Caco-2 (cell line): ENCODE measurements around the gene TBX3. TPM values are rescaled to one million over a fixed set of nuclear protein-coding genes. Genes with fewer than 3 reads are reported as not detected.

Experiments used
- BruUV-seq: library from RNA; stranded (reverse); fragments of 400-500 nt; replicated peaks from 2 replicates; lab custom pipeline; 2021; lab: Mats Ljungman, UMichigan
- CTCF ChIA-PET: fragments of 300-600 bp; sonication (Branson Sonifier 250); formaldehyde crosslinking; loops from one replicate; lab custom pipeline; 2022; ENCODE audit warnings: antibody characterized with exemption; lab: Charles Lee
- POLR2A ChIA-PET: fragments of 300-600 bp; sonication (Branson Sonifier 250); formaldehyde crosslinking; loops from one replicate; lab custom pipeline; 2022; ENCODE audit warnings: antibody characterized with exemption; lab: Charles Lee
- DNase-seq, 2 experiments: peaks; one replicate each; pipeline versions ENCODE4 v3.0.0 to v3.0.0-alpha.2; 2020 to 2022
- H3K27me3 ChIP-seq: replicated peaks from 2 replicates; pipeline ENCODE4 v1.6.0; 2011; ENCODE audit warnings: low read length; ENCODE audit not compliant: control insufficient read depth, insufficient read depth
- H3K36me3 ChIP-seq: 2 replicates; pipeline ENCODE4 v1.5.1; 2011; ENCODE audit warnings: low read length; ENCODE audit not compliant: control insufficient read depth, insufficient read depth
- H3K4me1 ChIP-seq: fragments of 250-450 bp; sonication (Bioruptor Pico); 2 replicates; pipeline ENCODE4 v1.5.1; 2020; ENCODE audit warnings: mild to moderate bottlenecking
- H3K4me3 ChIP-seq: 2 replicates; pipeline ENCODE4 v1.5.1; 2011; ENCODE audit warnings: low read depth, mild to moderate bottlenecking, control low read depth, low read length
- H3K9me3 ChIP-seq: fragments of 250-450 bp; sonication (Bioruptor Pico); 2 replicates; pipeline ENCODE4 v1.5.1; 2020; ENCODE audit warnings: mild to moderate bottlenecking, moderate library complexity
- H3K27ac Mint-ChIP-seq: one replicate; pipeline ENCODE4 v1.8.0; 2022; ENCODE audit warnings: mixed read lengths; ENCODE audit not compliant: unreplicated experiment
- H3K27me3 Mint-ChIP-seq: one replicate; pipeline ENCODE4 v1.8.0; 2022; ENCODE audit warnings: mixed read lengths; ENCODE audit not compliant: insufficient read depth, unreplicated experiment
- H3K36me3 Mint-ChIP-seq: one replicate; pipeline ENCODE4 v1.8.0; 2022; ENCODE audit warnings: mild to moderate bottlenecking, mixed read lengths; ENCODE audit not compliant: insufficient read depth, unreplicated experiment
- H3K4me1 Mint-ChIP-seq: one replicate; pipeline ENCODE4 v1.8.0; 2022; ENCODE audit warnings: low read depth, mixed read lengths; ENCODE audit not compliant: unreplicated experiment
- H3K4me3 Mint-ChIP-seq: one replicate; pipeline ENCODE4 v1.8.0; 2022; ENCODE audit warnings: mild to moderate bottlenecking, moderate library complexity, mixed read lengths; ENCODE audit not compliant: unreplicated experiment
- H3K9me3 Mint-ChIP-seq: one replicate; pipeline ENCODE4 v1.8.0; 2022; ENCODE audit warnings: mixed read lengths; ENCODE audit not compliant: unreplicated experiment
- CTCF ChIP-seq, 2 experiments: fragments of 200-600 bp in 1 of 2; IDR thresholded peaks; 1 replicate in 1 of 2; 2 replicates in 1 of 2; pipeline versions ENCODE4 v1.5.1 to v1.8.0; 2011 to 2022; ENCODE audit warnings: antibody characterized with exemption in 1 of 2, control low read depth in 1 of 2, inconsistent platforms in 1 of 2, low read depth in 1 of 2, low read length in 1 of 2, mild to moderate bottlenecking in 1 of 2, moderate library complexity in 1 of 2; ENCODE audit not compliant: insufficient read depth in 1 of 2, severe bottlenecking in 1 of 2, unreplicated experiment in 1 of 2
- intact Hi-C: fragments of 100-400 bp; cut with micrococcal nuclease; formaldehyde crosslinking; loops from one replicate; pipeline ENCODE4 v1.10.0; 2022; ENCODE audit not compliant: unreplicated experiment
- total RNA-seq: library from RNA; stranded (reverse); gene quantifications from 2 replicates; pipeline ENCODE4 v1.2.3, GENCODE V29; 2022

TBX3 gene
- total RNA-seq, 1 experiment from 2014 or later: 47.2 TPM

- H3K27me3 Mint-ChIP-seq: no peaks in the 10 kb centered on the region
Measured at GRCh38 chr12:114684870-114685273, 897 bp upstream of the TBX3 start.

GRCh38 chr12:114683709-114684097, 272 bp downstream of the TBX3 start:
- no peaks in the 10 kb centered on the region for H3K27me3 ChIP-seq
- H3K4me1 ChIP-seq: peaks cover 25% of the 10 kb centered on the region
- no peaks in the 10 kb centered on the region for H3K36me3 ChIP-seq
- H3K4me1 Mint-ChIP-seq: peaks cover 23% of the 10 kb centered on the region
- no peaks in the 10 kb centered on the region for H3K27me3 Mint-ChIP-seq
- no peak for DNase-seq
- peak overlapping the region; percentile 90 for H3K4me3 Mint-ChIP-seq
- no TSS peak for BruUV-seq
- peaks cover 56% of the 10 kb centered on the region for H3K36me3 Mint-ChIP-seq
- intact Hi-C loops: loop anchor here (1.0 to 10.0 kb wide), 7 partner anchors 20 to 477 kb away; no protein-coding TSS in a partner anchor
- ChIA-PET POLR2A (interaction anchor here (0.5 to 2.3 kb wide), 21 partner anchors 10 to 707 kb away, joined by 3 to 62 read pairs (median 5); no protein-coding TSS in a partner anchor), CTCF (interaction anchor here (0.6 to 2.3 kb wide), 27 partner anchors 11 to 1070 kb away, joined by 3 to 52 read pairs (median 5); no protein-coding TSS in a partner anchor)
- peak overlapping the region; percentile 64 for H3K4me3 ChIP-seq
- H3K9me3 ChIP-seq: no peaks in the 10 kb centered on the region
- H3K9me3 Mint-ChIP-seq: no peaks in the 10 kb centered on the region
- peak overlapping the region; percentile 93 for H3K27ac Mint-ChIP-seq
- TF ChIP-seq CTCF (IDR thresholded peaks at IDR 0.05; ENCODE audit: insufficient read depth in 1 of 2, low read depth in 1 of 2, low read length in 1 of 2, severe bottlenecking in 1 of 2, unreplicated experiment in 1 of 2): no peak

More at GRCh38 chr12:114684870-114685273, 897 bp upstream of the TBX3 start:
- no peaks in the 10 kb centered on the region for H3K9me3 ChIP-seq
- H3K4me3 Mint-ChIP-seq: peak overlapping the region; percentile 90
- POLR2A ChIA-PET: interaction anchor here (0.7 to 2.3 kb wide), 15 partner anchors 13 to 542 kb away, joined by 3 to 62 read pairs (median 5); no protein-coding TSS in a partner anchor
- no peaks in the 10 kb centered on the region for H3K27me3 ChIP-seq
- H3K4me3 ChIP-seq: peak overlapping the region; percentile 65
- CTCF ChIA-PET: interaction anchor here (0.6 to 2.3 kb wide), 17 partner anchors 12 to 1089 kb away, joined by 3 to 52 read pairs (median 5); no protein-coding TSS in a partner anchor
- H3K9me3 Mint-ChIP-seq: no peaks in the 10 kb centered on the region
- peak overlapping the region; percentile 93 for H3K27ac Mint-ChIP-seq
- TF ChIP-seq CTCF (IDR thresholded peaks at IDR 0.05; ENCODE audit: insufficient read depth in 1 of 2, low read depth in 1 of 2, low read length in 1 of 2, severe bottlenecking in 1 of 2, unreplicated experiment in 1 of 2): no peak
- TSS peak; percentile 82 for BruUV-seq
- peaks cover 45% of the 10 kb centered on the region for H3K36me3 Mint-ChIP-seq
- peaks cover 31% of the 10 kb centered on the region for H3K4me1 Mint-ChIP-seq
- H3K36me3 ChIP-seq: no peaks in the 10 kb centered on the region
- no peak for DNase-seq
- H3K4me1 ChIP-seq: peaks cover 25% of the 10 kb centered on the region
- intact Hi-C loops: loop anchor here (1.0 to 10.0 kb wide), 7 partner anchors 18 to 475 kb away; no protein-coding TSS in a partner anchor

- CTCF ChIA-PET: interaction anchor here (0.7 to 2.3 kb wide), 13 partner anchors 10 to 1070 kb away, joined by 3 to 52 read pairs (median 5); no protein-coding TSS in a partner anchor
- no peaks in the 10 kb centered on the region for H3K27me3 Mint-ChIP-seq
- H3K4me3 ChIP-seq: peak overlapping the region; percentile 64
- POLR2A ChIA-PET: interaction anchor here (0.9 to 2.3 kb wide), 11 partner anchors 10 to 236 kb away, joined by 3 to 62 read pairs (median 5); no protein-coding TSS in a partner anchor
- H3K36me3 Mint-ChIP-seq: peaks cover 63% of the 10 kb centered on the region
- peak in 1 of 2 experiments; percentile 23 for TF ChIP-seq CTCF (IDR thresholded peaks at IDR 0.05; ENCODE audit: insufficient read depth in 1 of 2, low read depth in 1 of 2, low read length in 1 of 2, severe bottlenecking in 1 of 2, unreplicated experiment in 1 of 2)
- no peaks in the 10 kb centered on the region for H3K9me3 Mint-ChIP-seq
- peaks cover 25% of the 10 kb centered on the region for H3K4me1 ChIP-seq
- peaks cover 17% of the 10 kb centered on the region for H3K4me1 Mint-ChIP-seq
- H3K9me3 ChIP-seq: no peaks in the 10 kb centered on the region
- H3K36me3 ChIP-seq: no peaks in the 10 kb centered on the region
- H3K27me3 ChIP-seq: no peaks in the 10 kb centered on the region
- H3K27ac Mint-ChIP-seq: peak overlapping the region; percentile 93
- intact Hi-C loops: loop anchor here (5.0 to 10.0 kb wide), 2 partner anchors 219 to 322 kb away; no protein-coding TSS in a partner anchor
- H3K4me3 Mint-ChIP-seq: peak overlapping the region; percentile 90
- TSS peak; percentile 64 for BruUV-seq
- peak in 1 of 2 experiments; percentile 58 for DNase-seq
Measured at GRCh38 chr12:114682785-114683708, 928 bp downstream of the TBX3 start.
